ENCODE results near the gene UNC5CL.

The UNC5CL gene

GRCh38 chr6:41064841-41065240, 25.8 kb upstream of the UNC5CL start:
- in situ Hi-C loops (cut with HindIII; ENCODE audit: low sequenced_read_pairs): no loop called here

- in situ Hi-C loops (cut with HindIII; ENCODE audit: low sequenced_read_pairs): no loop called here
These were observed 24.9 kb upstream of the UNC5CL start for GRCh38 chr6:41063884-41064285.

GRCh38 chr6:41062056-41062455, 23.0 kb upstream of the UNC5CL start:
- in situ Hi-C loops (cut with HindIII; ENCODE audit: low sequenced_read_pairs): no loop called here

GRCh38 chr6:41061196-41061726, 22.2 kb upstream of the UNC5CL start:
- in situ Hi-C loops (cut with HindIII; ENCODE audit: low sequenced_read_pairs): no loop called here

- in situ Hi-C loops (cut with HindIII; ENCODE audit: low sequenced_read_pairs): no loop called here
These were observed 20.5 kb upstream of the UNC5CL start for GRCh38 chr6:41059556-41059955.

GRCh38 chr6:41058783-41059181, 19.8 kb upstream of the UNC5CL start:
- in situ Hi-C loops (cut with HindIII; ENCODE audit: low sequenced_read_pairs): no loop called here

GRCh38 chr6:41056768-41057490, 17.9 kb upstream of the UNC5CL start:
- in situ Hi-C loops (cut with HindIII; ENCODE audit: low sequenced_read_pairs): no loop called here

- in situ Hi-C loops (cut with HindIII; ENCODE audit: low sequenced_read_pairs): no loop called here
These were observed 16.1 kb upstream of the UNC5CL start for GRCh38 chr6:41055149-41055548.

GRCh38 chr6:41054511-41054910, 15.5 kb upstream of the UNC5CL start:
- in situ Hi-C loops (cut with HindIII; ENCODE audit: low sequenced_read_pairs): no loop called here

- in situ Hi-C loops (cut with HindIII; ENCODE audit: low sequenced_read_pairs): no loop called here
These were observed 14.0 kb upstream of the UNC5CL start, which contains the start of gene APOBEC2 for GRCh38 chr6:41053041-41053440. Gene APOBEC2, plus strand, starts transcription at chr6:41053202. Its CDS starts 146 bp downstream, at chr6:41053348.

GRCh38 chr6:41051873-41052272, 12.9 kb upstream of the UNC5CL start:
- in situ Hi-C loops (cut with HindIII; ENCODE audit: low sequenced_read_pairs): no loop called here

- in situ Hi-C loops (cut with HindIII; ENCODE audit: low sequenced_read_pairs): no loop called here
These were observed 11.5 kb upstream of the UNC5CL start for GRCh38 chr6:41050536-41050935.

GRCh38 chr6:41049955-41050354, 10.9 kb upstream of the UNC5CL start:
- in situ Hi-C loops (cut with HindIII; ENCODE audit: low sequenced_read_pairs): no loop called here

- in situ Hi-C loops (cut with HindIII; ENCODE audit: low sequenced_read_pairs): no loop called here
These were observed 10.5 kb upstream of the UNC5CL start for GRCh38 chr6:41049521-41049920.

- in situ Hi-C loops (cut with HindIII; ENCODE audit: low sequenced_read_pairs): no loop called here
These were observed 9.0 kb upstream of the UNC5CL start for GRCh38 chr6:41047745-41048732.

GRCh38 chr6:41047306-41047705, 8.3 kb upstream of the UNC5CL start:
- in situ Hi-C loops (cut with HindIII; ENCODE audit: low sequenced_read_pairs): no loop called here

- in situ Hi-C loops (cut with HindIII; ENCODE audit: low sequenced_read_pairs): no loop called here
These were observed 7.1 kb upstream of the UNC5CL start for GRCh38 chr6:41046084-41046483.

GRCh38 chr6:41045664-41046063, 6.6 kb upstream of the UNC5CL start:
- in situ Hi-C loops (cut with HindIII; ENCODE audit: low sequenced_read_pairs): no loop called here

GRCh38 chr6:41043151-41043550, 4.1 kb upstream of the UNC5CL start:
- in situ Hi-C loops (cut with HindIII; ENCODE audit: low sequenced_read_pairs): no loop called here

GRCh38 chr6:41042226-41043055, 3.4 kb upstream of the UNC5CL start, which contains the start of gene TSPO2:
Gene TSPO2, plus strand, starts transcription at chr6:41042467. Its CDS starts 519 bp downstream, at chr6:41042986.
- in situ Hi-C loops (cut with HindIII; ENCODE audit: low sequenced_read_pairs): no loop called here
